Stimulated activated CD4-positive, alpha-beta T cell treated with anti-CD3 and anti-CD28 coated beads, Interleukin-4, amount 100 ng/mL, for 24 hours (primary cell): ENCODE data around the gene ANKS1A.
"Not testable (repeated sequence)": the region's sequence is repeated elsewhere in the genome, so short reads cannot be mapped to it uniquely, and the experiment has no call there.

ENCODE experiments used
- DNase-seq: peaks from one replicate; pipeline ENCODE4 v3.0.0-alpha.2; 2020

The ANKS1A gene

GRCh38 chr6:34888874-34889555 lies at the start of gene ANKS1A:
TSS of gene ANKS1A (plus strand) at chr6:34889255. CDS start at chr6:34889403, 148 bp downstream.
- DNase-seq: peak; percentile 90

- no peak for DNase-seq
Observed at GRCh38 chr6:34839666-34840352, 49.2 kb upstream of the ANKS1A start.

- DNase-seq: not testable (repeated sequence)
Observed at GRCh38 chr6:34849066-34849465, 40.0 kb upstream of the ANKS1A start.

- DNase-seq: no peak
Observed at GRCh38 chr6:34851361-34851760, 37.7 kb upstream of the ANKS1A start.

GRCh38 chr6:34852406-34853085 lies 36.5 kb upstream of the ANKS1A start:
- DNase-seq: no peak

- DNase-seq: no peak
Observed at GRCh38 chr6:34855463-34855862, 33.6 kb upstream of the ANKS1A start.

- no peak for DNase-seq
Observed at GRCh38 chr6:34858681-34859080, 30.4 kb upstream of the ANKS1A start.

GRCh38 chr6:34859951-34860350 lies 29.1 kb upstream of the ANKS1A start:
- DNase-seq: no peak

- no peak for DNase-seq
Observed at GRCh38 chr6:34860776-34861175, 28.3 kb upstream of the ANKS1A start.

- DNase-seq: no peak
Observed at GRCh38 chr6:34864007-34864406, 25.0 kb upstream of the ANKS1A start.

GRCh38 chr6:34865107-34865506 lies 23.9 kb upstream of the ANKS1A start:
- DNase-seq: no peak

GRCh38 chr6:34866509-34866908 lies 22.5 kb upstream of the ANKS1A start:
- no peak for DNase-seq

GRCh38 chr6:34867484-34867883 lies 21.6 kb upstream of the ANKS1A start:
- DNase-seq: no peak

- DNase-seq: no peak
Observed at GRCh38 chr6:34871853-34872252, 17.2 kb upstream of the ANKS1A start.

GRCh38 chr6:34872332-34872731 lies 16.7 kb upstream of the ANKS1A start:
- no peak for DNase-seq

- no peak for DNase-seq
Observed at GRCh38 chr6:34875292-34876213, 13.5 kb upstream of the ANKS1A start.

- DNase-seq: no peak
Observed at GRCh38 chr6:34876472-34876871, 12.6 kb upstream of the ANKS1A start.

- DNase-seq: no peak
Observed at GRCh38 chr6:34877259-34877658, 11.8 kb upstream of the ANKS1A start.

GRCh38 chr6:34877869-34878485 lies 11.1 kb upstream of the ANKS1A start:
- DNase-seq: no peak

GRCh38 chr6:34884073-34884472 lies 5.0 kb upstream of the ANKS1A start:
- not testable (repeated sequence) for DNase-seq

GRCh38 chr6:34884996-34885395 lies 4.1 kb upstream of the ANKS1A start:
- no peak for DNase-seq

GRCh38 chr6:34885837-34886236 lies 3.2 kb upstream of the ANKS1A start:
- not testable (repeated sequence) for DNase-seq
